ENCODE results near the gene HDGFL2.

Gene HDGFL2

DNA sequence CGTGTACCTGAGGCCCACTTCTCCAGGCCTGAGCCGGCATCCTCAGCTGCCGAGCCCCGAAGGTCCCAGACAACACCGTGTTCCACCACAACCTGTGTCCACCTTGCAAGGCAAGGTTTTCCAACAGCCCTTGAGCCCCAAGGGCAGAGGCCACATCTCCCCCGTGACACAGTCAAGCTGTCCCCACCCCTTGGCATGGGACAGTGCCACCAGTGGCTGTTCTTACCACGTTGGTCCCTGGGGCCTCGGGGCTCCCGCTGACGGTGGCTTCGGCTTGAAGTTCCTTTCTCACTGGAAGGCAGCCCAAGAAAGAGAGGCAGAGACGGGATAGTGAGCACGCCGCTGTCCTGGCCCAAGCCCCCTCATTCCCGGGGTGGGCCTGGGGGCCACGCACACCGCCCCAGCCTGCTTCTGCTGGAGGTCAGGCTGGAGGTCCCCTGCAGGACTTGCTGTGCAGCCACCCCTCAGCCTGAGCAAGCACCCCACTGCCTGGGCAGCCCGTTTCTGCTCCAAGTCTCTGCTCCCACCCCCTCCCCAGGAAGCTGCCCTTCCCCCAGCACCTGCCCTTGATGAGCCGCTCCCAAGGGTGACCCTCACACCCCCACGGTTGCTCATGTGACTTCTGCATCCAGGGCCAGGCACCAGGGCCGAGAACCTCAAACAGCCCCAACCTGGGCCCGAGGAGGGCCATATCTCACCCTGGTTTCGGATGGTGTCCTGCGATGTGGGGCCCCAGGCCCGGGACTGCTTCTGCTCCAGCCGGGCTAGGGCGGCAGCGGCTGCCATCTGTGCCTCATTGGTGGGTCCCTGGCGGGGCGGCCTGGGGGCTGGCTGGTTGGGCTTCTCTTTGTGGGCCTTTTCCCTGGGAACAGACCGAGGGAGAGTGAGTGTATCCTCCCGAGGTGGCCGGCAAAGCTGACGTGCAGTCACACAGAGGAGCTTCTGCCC, 18.6 kb upstream of the HDGFL2 start:
- no peaks in the 10 kb centered on the region for H3K27me3 ChIP-seq (ENCODE audit: control insufficient read depth in 3 of 3, insufficient read depth in 3 of 3, low read depth in 1 of 3, low read length in 3 of 3)
- no peaks in the 10 kb centered on the region for H3K9me3 ChIP-seq (replicated peaks in 1 of 2; ENCODE audit: control insufficient read depth in 2 of 2, insufficient read depth in 1 of 2, low read depth in 1 of 2, low read length in 2 of 2)
- H3K14ac ChIP-seq (ENCODE audit: low read length) = no peak overlapping the region
- peaks cover 10 to 15% of the 10 kb centered on the region in 2 donors for H3K4me1 ChIP-seq (ENCODE audit: control insufficient read depth in 2 of 2, insufficient read depth in 1 of 2, low read depth in 1 of 2, low read length in 2 of 2)
- H2AFZ ChIP-seq (ENCODE audit: low read length) = no peak overlapping the region
- no peak for DNase-seq (ENCODE audit: low spot score)
- H2AK5ac ChIP-seq (ENCODE audit: low read depth, low read length) = peak overlapping the region; percentile 72
- no peak overlapping the region for H3K4ac ChIP-seq (ENCODE audit: low read length)
- H3K27ac ChIP-seq (replicated peaks; ENCODE audit: low read length) = no peak overlapping the region
- peaks cover 1% of the 10 kb centered on the region for H3K79me1 ChIP-seq (ENCODE audit: low read depth, low read length)
- H2BK120ac ChIP-seq (ENCODE audit: low read depth, low read length) = no peak overlapping the region
- peaks cover 16 to 50% of the 10 kb centered on the region in 2 donors for H3K36me3 ChIP-seq (replicated peaks in 1 of 2; ENCODE audit: control insufficient read depth in 2 of 2, insufficient read depth in 2 of 2, low read length in 2 of 2)
- no peak overlapping the region for H2BK15ac ChIP-seq (ENCODE audit: low read length)
- no peak overlapping the region for H4K91ac ChIP-seq (ENCODE audit: low read depth, low read length, poor library complexity)
- H3K4me3 ChIP-seq (ENCODE audit: low read length in 2 of 2) = no peak overlapping the region
- peak overlapping the region; percentile 46 for H2BK5ac ChIP-seq (ENCODE audit: low read length)
- H4K8ac ChIP-seq (ENCODE audit: low read depth, low read length) = no peak overlapping the region
- no peak overlapping the region for H3K4me2 ChIP-seq (ENCODE audit: insufficient read depth, low read length, poor library complexity, severe bottlenecking)
- peak overlapping the region; percentile 69 for H3K23ac ChIP-seq (ENCODE audit: low read depth, low read length, poor library complexity)
- peak overlapping the region; percentile 41 for H3K18ac ChIP-seq (ENCODE audit: low read length)
- peak overlapping the region; percentile 46 for H2BK12ac ChIP-seq (ENCODE audit: low read length)
- H3K9ac ChIP-seq (ENCODE audit: low read depth, low read length, poor library complexity) = peak overlapping the region; percentile 68
- WGBS, 2 donors (ENCODE audit: extremely low coverage in 2 of 2, insufficient read length in 2 of 2, insufficient replicate concordance in 1 of 2) = no CpG with 5 or more reads among the region's 34 CpGs

GRCh38 chr19:4454747-4455718, 17.1 kb upstream of the HDGFL2 start:
- Histone ChIP-seq H4K8ac (ENCODE audit: low read depth, low read length) (no peak overlapping the region), H3K4me2 (ENCODE audit: insufficient read depth, low read length, poor library complexity, severe bottlenecking) (no peak overlapping the region), H2BK120ac (ENCODE audit: low read depth, low read length) (no peak overlapping the region), H3K79me1 (ENCODE audit: low read depth, low read length) (peaks cover 1% of the 10 kb centered on the region), H2BK5ac (ENCODE audit: low read length) (peak overlapping the region; percentile 46), H3K4me3 (ENCODE audit: low read length in 2 of 2) (no peak overlapping the region), H3K18ac (ENCODE audit: low read length) (peak overlapping the region; percentile 27), H3K36me3 (replicated peaks in 1 of 2; ENCODE audit: control insufficient read depth in 2 of 2, insufficient read depth in 2 of 2, low read length in 2 of 2) (peaks cover 6 to 37% of the 10 kb centered on the region in 2 donors), H3K23ac (ENCODE audit: low read depth, low read length, poor library complexity) (no peak overlapping the region), H2BK12ac (ENCODE audit: low read length) (no peak overlapping the region), H2AK5ac (ENCODE audit: low read depth, low read length) (peak overlapping the region; percentile 86), H4K91ac (ENCODE audit: low read depth, low read length, poor library complexity) (peak overlapping the region; percentile 68), H3K4ac (ENCODE audit: low read length) (no peak overlapping the region), H3K14ac (ENCODE audit: low read length) (no peak overlapping the region), H3K9ac (ENCODE audit: low read depth, low read length, poor library complexity) (peak overlapping the region; percentile 66), H3K9me3 (replicated peaks in 1 of 2; ENCODE audit: control insufficient read depth in 2 of 2, insufficient read depth in 1 of 2, low read depth in 1 of 2, low read length in 2 of 2) (no peaks in the 10 kb centered on the region), H3K4me1 (ENCODE audit: control insufficient read depth in 2 of 2, insufficient read depth in 1 of 2, low read depth in 1 of 2, low read length in 2 of 2) (peaks cover 8 to 15% of the 10 kb centered on the region in 2 donors), H3K27me3 (ENCODE audit: control insufficient read depth in 3 of 3, insufficient read depth in 3 of 3, low read depth in 1 of 3, low read length in 3 of 3) (no peaks in the 10 kb centered on the region), H2AFZ (ENCODE audit: low read length) (no peak overlapping the region), H2BK15ac (ENCODE audit: low read length) (no peak overlapping the region), H3K27ac (replicated peaks; ENCODE audit: low read length) (no peak overlapping the region)
- DNase-seq (ENCODE audit: low spot score) = no peak
- WGBS, 2 donors (ENCODE audit: extremely low coverage in 2 of 2, insufficient read length in 2 of 2, insufficient replicate concordance in 1 of 2) = no CpG with 5 or more reads among the region's 29 CpGs

DNA sequence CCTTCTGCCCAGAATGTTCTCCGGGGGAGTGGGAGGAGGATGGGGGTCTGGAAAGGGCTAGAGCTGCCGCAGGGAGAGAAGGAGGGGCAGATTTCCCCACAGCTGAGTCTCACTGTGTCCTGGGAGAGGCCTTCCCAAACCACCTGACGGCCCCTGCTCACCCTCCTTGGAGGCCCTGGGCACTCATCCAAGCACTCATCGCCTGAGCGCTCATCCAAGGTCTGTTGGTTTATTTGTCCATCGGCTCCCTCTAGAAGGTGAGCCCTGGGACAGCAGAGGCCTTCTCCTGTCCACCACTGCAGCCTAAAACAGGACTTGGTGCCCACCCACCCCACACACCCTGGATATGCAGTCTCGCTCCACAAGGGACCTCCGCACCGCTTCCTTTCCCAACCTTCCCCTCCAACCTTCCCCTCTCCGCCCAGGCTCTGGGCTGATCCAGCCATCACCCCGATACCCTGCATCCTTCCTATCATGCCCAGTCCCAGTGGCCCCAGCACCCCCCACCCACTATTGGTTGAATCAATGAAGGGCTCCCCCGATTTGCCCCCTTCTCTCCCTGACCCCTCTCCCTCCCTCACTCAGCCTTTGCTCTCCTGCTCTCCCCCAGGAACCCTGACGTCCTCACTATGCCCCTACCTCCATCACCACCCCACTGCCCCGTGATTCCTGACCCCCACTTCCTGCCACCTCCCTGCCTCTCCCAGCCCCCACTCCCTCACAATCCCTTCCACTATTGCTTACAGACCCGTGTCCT, 16.2 kb upstream of the HDGFL2 start:
- Histone ChIP-seq H4K91ac (ENCODE audit: low read depth, low read length, poor library complexity) (no peak overlapping the region), H3K27me3 (ENCODE audit: control insufficient read depth in 3 of 3, insufficient read depth in 3 of 3, low read depth in 1 of 3, low read length in 3 of 3) (no peaks in the 10 kb centered on the region), H3K14ac (ENCODE audit: low read length) (no peak overlapping the region), H3K9me3 (replicated peaks in 1 of 2; ENCODE audit: control insufficient read depth in 2 of 2, insufficient read depth in 1 of 2, low read depth in 1 of 2, low read length in 2 of 2) (no peaks in the 10 kb centered on the region), H3K4ac (ENCODE audit: low read length) (no peak overlapping the region), H3K18ac (ENCODE audit: low read length) (no peak overlapping the region), H2AK5ac (ENCODE audit: low read depth, low read length) (peak overlapping the region; percentile 26), H2BK12ac (ENCODE audit: low read length) (no peak overlapping the region), H2BK5ac (ENCODE audit: low read length) (peak overlapping the region; percentile 82), H2BK120ac (ENCODE audit: low read depth, low read length) (no peak overlapping the region), H3K4me2 (ENCODE audit: insufficient read depth, low read length, poor library complexity, severe bottlenecking) (peak overlapping the region; percentile 29), H3K9ac (ENCODE audit: low read depth, low read length, poor library complexity) (peak overlapping the region; percentile 75), H3K27ac (replicated peaks; ENCODE audit: low read length) (no peak overlapping the region), H3K4me3 (ENCODE audit: low read length in 2 of 2) (peak overlapping the region in 1 of 2 donors; percentile 84), H3K23ac (ENCODE audit: low read depth, low read length, poor library complexity) (no peak overlapping the region), H4K8ac (ENCODE audit: low read depth, low read length) (no peak overlapping the region), H2AFZ (ENCODE audit: low read length) (no peak overlapping the region), H3K36me3 (replicated peaks in 1 of 2; ENCODE audit: control insufficient read depth in 2 of 2, insufficient read depth in 2 of 2, low read length in 2 of 2) (peaks cover 6 to 33% of the 10 kb centered on the region in 2 donors), H3K4me1 (ENCODE audit: control insufficient read depth in 2 of 2, insufficient read depth in 1 of 2, low read depth in 1 of 2, low read length in 2 of 2) (peaks cover 8 to 15% of the 10 kb centered on the region in 2 donors), H3K79me1 (ENCODE audit: low read depth, low read length) (peaks cover 1% of the 10 kb centered on the region), H2BK15ac (ENCODE audit: low read length) (no peak overlapping the region)
- WGBS, 2 donors (ENCODE audit: extremely low coverage in 2 of 2, insufficient read length in 2 of 2, insufficient replicate concordance in 1 of 2) = no CpG with 5 or more reads among the region's 15 CpGs
- DNase-seq (ENCODE audit: low spot score) = no peak
